ENCODE results near the gene TMEM18.

GRCh38 chr2:725468-725867 is 48.3 kb upstream of the TMEM18 start:
- no peak for TF ChIP-seq EGR1 (IDR thresholded peaks at IDR 0.05)
- TF ChIP-seq ZBTB7A (IDR thresholded peaks at IDR 0.05; ENCODE audit: low read depth): no peak
- TF ChIP-seq EP300 (IDR thresholded peaks at IDR 0.05; ENCODE audit: borderline replicate concordance): no peak
- no peak for TF ChIP-seq CEBPB (IDR thresholded peaks at IDR 0.05)
- no peak for TF ChIP-seq NFIC (IDR thresholded peaks at IDR 0.05)
- no peak for TF ChIP-seq MAX (IDR thresholded peaks at IDR 0.05)
- no peak for TF ChIP-seq TEAD4 (IDR thresholded peaks at IDR 0.05)
- TF ChIP-seq RAD21 (IDR thresholded peaks at IDR 0.05; ENCODE audit: low read depth): no peak
- TF ChIP-seq YY1 (IDR thresholded peaks at IDR 0.05; ENCODE audit: low read depth): no peak
- no peak for TF ChIP-seq REST (IDR thresholded peaks at IDR 0.05; ENCODE audit: low read depth)

Measured in Ishikawa (cell line).